CD4-positive, alpha-beta T cell treated with Interleukin-4 for 1 hour (primary cell): ENCODE measurements around the gene AADAT.
"Not testable (repeated sequence)": the region's sequence is repeated elsewhere in the genome, so short reads cannot be mapped to it uniquely, and the experiment has no call there.

Experiments used
- DNase-seq, 2 donors: peaks; one replicate each; pipeline ENCODE4 v3.0.0-alpha.2; 2020 to 2022

AADAT gene

GRCh38 chr4:170089668-170090351 is at the start of gene AADAT:
AADAT (minus strand) TSS chr4:170089956; CDS start chr4:170089690, 266 bp downstream.
- no peak for DNase-seq

- DNase-seq, result peak; percentile 53 to 59
Measured at GRCh38 chr4:170138580-170139194, 48.9 kb upstream of the AADAT start.

- no peak for DNase-seq
Measured at GRCh38 chr4:170137927-170138326, 48.2 kb upstream of the AADAT start.

GRCh38 chr4:170137466-170137865 is 47.7 kb upstream of the AADAT start:
- no peak for DNase-seq

GRCh38 chr4:170134821-170135220 is 45.1 kb upstream of the AADAT start:
- DNase-seq, result no peak

DNA sequence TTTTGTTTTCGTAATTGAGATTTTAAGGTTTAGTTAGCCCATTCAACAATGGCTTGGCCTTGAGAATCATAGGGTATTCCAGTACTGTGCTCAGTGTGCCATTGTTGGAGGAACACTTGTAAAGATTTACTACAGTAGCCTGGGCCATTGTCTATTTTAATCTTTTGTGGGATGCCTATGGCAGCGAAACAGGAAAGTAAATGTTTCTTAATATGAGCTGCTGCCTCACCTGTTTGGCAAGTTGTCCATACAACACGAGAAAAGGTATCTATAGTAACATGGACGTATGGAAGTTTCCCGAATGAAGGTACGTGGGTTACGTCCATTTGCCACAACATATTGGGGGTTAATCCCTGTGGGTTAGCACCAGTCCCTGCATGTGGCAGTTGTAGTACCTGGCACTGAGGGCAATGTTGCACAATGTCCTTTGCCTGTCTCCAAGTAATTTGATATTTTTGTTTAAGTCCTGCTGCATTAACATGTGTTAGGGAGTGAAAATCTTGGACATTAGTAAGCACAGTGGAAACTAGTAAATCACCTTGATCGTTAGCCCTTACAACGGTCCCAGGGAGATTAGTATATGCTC is 38.6 kb upstream of the AADAT start:
- no peak for DNase-seq

DNA sequence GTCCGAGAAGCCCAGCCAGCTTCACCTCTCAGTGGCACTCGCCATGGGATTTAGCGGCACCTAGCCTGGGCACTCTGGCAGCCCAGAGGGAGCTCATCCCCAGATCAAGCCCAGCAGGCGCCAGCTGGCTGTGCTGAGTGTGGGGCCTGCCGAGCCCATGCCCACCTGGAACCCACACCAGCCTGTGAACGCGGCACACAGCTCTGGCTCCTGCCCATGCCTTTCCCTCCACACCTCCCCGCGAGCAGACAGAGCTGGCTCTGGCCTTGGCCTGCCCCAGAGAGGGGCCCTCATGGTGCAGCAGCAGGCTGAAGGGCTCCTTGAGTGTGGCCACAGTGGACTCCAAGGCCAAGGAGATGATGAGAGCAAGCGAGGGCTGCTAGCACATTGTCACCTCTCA is 38.0 kb upstream of the AADAT start:
- no peak for DNase-seq

DNA sequence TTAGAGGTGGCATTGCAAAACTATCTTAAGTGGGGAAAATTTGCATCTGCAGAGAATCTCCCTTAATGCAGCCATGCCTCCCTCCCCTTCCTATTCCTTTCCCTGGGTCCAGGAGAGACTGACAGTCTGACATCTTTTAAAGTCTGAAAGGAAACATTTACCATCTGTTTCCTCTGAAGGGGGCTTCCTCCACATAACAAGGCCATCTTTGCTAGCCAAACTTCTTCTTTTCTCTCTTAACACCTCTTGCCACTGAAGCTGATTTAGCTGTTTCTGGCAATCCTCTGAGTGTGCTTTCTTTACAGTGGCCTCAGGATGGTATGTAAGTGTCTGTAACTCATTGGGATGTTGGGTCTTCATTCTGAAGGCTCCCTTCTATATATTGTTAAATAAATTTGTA is 34.6 kb upstream of the AADAT start:
- DNase-seq, result no peak

- DNase-seq, result no peak
Measured at GRCh38 chr4:170122252-170122651, 32.5 kb upstream of the AADAT start.

- no peak for DNase-seq
Measured at GRCh38 chr4:170114636-170115035, 24.9 kb upstream of the AADAT start.

DNA sequence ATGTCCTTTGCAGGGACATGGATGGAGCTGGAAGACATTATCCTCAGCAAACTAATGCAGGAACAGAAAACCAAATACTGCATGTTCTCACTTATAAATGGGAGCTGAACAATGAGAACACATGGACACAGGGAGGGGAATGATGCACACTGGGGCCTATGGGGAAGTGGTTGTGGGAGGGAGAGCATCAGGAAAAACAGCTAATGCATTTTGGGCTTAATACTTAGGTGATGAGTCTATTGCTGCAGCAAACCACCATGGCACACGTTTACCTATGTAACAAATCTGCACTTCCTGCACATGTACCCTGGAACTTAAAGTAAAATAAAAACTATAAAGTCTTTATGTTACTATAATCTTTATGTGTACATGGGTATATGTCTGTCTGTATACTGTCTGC is 24.4 kb upstream of the AADAT start:
- DNase-seq, result not testable (repeated sequence)

GRCh38 chr4:170111546-170111945 is 21.8 kb upstream of the AADAT start:
- no peak for DNase-seq

- DNase-seq, result no peak
Measured at GRCh38 chr4:170111085-170111484, 21.3 kb upstream of the AADAT start.

- no peak for DNase-seq
Measured at GRCh38 chr4:170110285-170110672, 20.5 kb upstream of the AADAT start.

GRCh38 chr4:170109586-170110284 is 20.0 kb upstream of the AADAT start:
- DNase-seq, result no peak

DNA sequence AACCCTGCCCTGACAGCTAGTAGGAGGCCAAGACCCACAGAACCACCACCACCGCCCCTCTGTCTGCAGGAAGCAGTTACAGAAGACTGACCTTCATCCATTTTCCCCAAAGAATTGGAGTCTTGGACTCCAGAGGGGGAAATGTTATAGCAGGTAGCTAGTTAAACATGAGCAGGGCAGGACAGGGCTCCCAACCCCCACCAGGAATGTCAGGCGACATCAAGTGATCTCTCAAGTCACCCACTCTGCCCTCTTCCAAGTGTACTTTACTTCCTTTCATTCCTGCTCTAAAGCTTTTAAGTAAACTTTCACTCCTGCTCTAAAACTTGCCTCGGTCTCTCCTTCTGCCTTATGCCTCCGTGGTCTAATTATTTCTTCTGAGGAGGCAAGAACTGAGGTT is 17.1 kb upstream of the AADAT start:
- DNase-seq, result no peak

GRCh38 chr4:170102426-170102825 is 12.7 kb upstream of the AADAT start:
- DNase-seq, result no peak

GRCh38 chr4:170098171-170098570 is 8.4 kb upstream of the AADAT start:
- not testable (repeated sequence) for DNase-seq

GRCh38 chr4:170097681-170098080 is 7.9 kb upstream of the AADAT start:
- no peak for DNase-seq

DNA sequence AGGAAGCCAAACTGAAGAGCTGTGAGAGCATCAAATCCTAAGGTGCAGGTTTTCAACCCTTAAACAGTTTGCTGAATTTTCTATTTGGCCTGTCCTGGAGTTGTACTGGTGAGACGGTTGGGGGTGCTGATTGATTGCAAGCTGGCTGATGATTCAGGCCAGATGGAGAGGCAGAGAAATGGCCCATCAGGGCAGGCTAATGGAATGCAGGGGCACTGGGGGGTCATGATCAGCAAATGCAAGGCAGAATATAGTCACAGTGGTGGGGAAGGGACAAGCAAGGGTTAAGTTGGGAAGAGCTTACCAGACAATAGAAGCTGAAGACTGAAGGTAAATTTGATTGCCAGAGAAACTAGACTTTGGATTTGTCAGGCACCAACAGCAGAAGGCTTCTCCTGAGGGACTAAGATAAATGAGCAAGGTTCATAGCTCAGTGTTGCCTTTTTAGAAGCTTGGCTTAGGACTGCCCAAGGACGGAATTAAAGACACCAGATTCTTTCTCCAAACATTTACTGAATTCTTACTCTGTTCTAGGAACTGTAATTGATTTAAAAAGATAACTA is 4.3 kb upstream of the AADAT start:
- DNase-seq, result no peak

GRCh38 chr4:170091069-170091696 is 1.4 kb upstream of the AADAT start:
- no peak for DNase-seq

- no peak for DNase-seq
Measured at GRCh38 chr4:170090352-170091052, 746 bp upstream of the AADAT start.
